Gastroesophageal sphincter (tissue), 3 donors: ENCODE data around the gene TSKU.

Source experiments
- CTCF ChIP-seq, 4 experiments: fragments of 200-600 bp in 2 of 4; fragments of 450-650 bp in 2 of 4; sonication (generic) in 1 of 4; IDR thresholded peaks; one replicate each; pipeline ENCODE4 v1.5.1; 2017 to 2019; ENCODE audit warnings: antibody characterized with exemption in 4 of 4, mild to moderate bottlenecking in 2 of 4, moderate library complexity in 2 of 4
- EP300 ChIP-seq: sonication (generic); formaldehyde crosslinking; IDR thresholded peaks from one replicate; pipeline ENCODE4 v1.6.1; 2017; ENCODE audit warnings: antibody characterized with exemption, mild to moderate bottlenecking
- POLR2AphosphoS5 ChIP-seq: sonication (generic); formaldehyde crosslinking; IDR thresholded peaks from one replicate; pipeline ENCODE4 v1.6.1; 2017; ENCODE audit warnings: antibody characterized with exemption

- TF ChIP-seq CTCF (IDR thresholded peaks at IDR 0.05), result no peak
- no peak for TF ChIP-seq EP300
- no peak for TF ChIP-seq POLR2AphosphoS5
These were observed 21.3 kb upstream of the TSKU start for GRCh38 chr11:76761718-76762355.
